GM12872 (cell line): ENCODE data around the gene CRIP3.

ENCODE experiments used
- TF ChIP-seq, protein P1 (sequence below): IDR thresholded peaks from 3 replicates; pipeline ENCODE4 v1.5.1; 2011; ENCODE audit warnings: low read depth, mild to moderate bottlenecking, low read length, moderate library complexity; ENCODE audit not compliant: insufficient read depth

CRIP3 gene

DNA sequence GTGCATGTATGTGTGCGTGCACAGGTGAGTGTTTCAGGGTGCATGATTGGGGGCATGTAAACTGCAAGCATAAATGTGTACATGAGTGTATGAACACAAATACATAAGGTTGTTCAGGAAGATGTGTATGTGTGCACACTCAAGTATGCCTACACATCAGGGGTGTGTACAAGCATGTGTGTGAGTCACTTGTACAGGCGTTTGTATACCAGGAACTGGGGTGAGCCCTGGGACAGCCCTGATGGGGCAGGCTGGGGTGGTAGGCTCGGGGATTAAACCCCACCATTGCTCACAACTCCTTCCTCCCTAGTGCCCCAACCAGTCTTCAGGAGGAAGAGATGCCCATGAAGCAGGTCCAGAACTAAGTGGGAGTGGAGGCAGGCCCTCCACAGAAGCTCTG, 4.3 kb downstream of the CRIP3 start:
- TF ChIP-seq, protein P1, sequence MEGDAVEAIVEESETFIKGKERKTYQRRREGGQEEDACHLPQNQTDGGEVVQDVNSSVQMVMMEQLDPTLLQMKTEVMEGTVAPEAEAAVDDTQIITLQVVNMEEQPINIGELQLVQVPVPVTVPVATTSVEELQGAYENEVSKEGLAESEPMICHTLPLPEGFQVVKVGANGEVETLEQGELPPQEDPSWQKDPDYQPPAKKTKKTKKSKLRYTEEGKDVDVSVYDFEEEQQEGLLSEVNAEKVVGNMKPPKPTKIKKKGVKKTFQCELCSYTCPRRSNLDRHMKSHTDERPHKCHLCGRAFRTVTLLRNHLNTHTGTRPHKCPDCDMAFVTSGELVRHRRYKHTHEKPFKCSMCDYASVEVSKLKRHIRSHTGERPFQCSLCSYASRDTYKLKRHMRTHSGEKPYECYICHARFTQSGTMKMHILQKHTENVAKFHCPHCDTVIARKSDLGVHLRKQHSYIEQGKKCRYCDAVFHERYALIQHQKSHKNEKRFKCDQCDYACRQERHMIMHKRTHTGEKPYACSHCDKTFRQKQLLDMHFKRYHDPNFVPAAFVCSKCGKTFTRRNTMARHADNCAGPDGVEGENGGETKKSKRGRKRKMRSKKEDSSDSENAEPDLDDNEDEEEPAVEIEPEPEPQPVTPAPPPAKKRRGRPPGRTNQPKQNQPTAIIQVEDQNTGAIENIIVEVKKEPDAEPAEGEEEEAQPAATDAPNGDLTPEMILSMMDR = no peak

DNA sequence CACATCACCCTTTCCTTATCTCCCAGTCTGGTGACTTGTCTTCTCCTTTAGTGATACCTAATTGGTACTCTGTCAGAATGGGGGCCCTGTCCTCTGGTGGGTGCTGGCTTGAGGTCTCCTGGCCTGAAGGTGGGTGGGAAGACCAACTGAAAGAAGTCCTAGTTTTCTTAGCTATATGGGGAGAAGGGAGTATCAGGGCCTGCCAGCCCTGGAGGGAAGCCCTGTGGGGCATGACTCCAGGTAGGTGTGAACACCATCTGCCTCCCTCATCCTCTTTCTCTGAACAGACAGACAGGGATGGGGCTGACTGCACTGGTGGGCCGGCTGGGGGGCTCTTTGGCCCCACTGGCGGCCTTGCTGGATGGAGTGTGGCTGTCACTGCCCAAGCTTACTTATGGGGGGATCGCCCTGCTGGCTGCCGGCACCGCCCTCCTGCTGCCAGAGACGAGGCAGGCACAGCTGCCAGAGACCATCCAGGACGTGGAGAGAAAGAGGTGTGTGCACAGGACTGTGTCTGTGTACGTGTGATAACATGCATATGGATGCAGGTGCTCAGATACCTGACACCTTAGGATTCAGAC, 4.8 kb downstream of the CRIP3 start:
- TF ChIP-seq, protein P1 = no peak

DNA sequence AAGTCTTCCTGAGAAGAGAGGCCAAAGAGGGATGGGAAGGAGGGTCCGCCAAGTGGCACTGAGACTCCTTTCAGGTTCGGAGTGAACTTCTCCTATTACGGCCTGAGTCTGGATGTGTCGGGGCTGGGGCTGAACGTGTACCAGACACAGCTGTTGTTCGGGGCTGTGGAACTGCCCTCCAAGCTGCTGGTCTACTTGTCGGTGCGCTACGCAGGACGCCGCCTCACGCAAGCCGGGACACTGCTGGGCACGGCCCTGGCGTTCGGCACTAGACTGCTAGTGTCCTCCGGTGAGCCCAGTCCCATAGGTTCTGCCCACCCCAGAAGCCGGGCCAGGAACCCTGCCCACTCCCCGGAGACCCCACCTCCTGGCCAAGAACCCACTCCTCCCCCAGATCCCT, 6.5 kb downstream of the CRIP3 start:
- TF ChIP-seq, protein P1 = no peak

DNA sequence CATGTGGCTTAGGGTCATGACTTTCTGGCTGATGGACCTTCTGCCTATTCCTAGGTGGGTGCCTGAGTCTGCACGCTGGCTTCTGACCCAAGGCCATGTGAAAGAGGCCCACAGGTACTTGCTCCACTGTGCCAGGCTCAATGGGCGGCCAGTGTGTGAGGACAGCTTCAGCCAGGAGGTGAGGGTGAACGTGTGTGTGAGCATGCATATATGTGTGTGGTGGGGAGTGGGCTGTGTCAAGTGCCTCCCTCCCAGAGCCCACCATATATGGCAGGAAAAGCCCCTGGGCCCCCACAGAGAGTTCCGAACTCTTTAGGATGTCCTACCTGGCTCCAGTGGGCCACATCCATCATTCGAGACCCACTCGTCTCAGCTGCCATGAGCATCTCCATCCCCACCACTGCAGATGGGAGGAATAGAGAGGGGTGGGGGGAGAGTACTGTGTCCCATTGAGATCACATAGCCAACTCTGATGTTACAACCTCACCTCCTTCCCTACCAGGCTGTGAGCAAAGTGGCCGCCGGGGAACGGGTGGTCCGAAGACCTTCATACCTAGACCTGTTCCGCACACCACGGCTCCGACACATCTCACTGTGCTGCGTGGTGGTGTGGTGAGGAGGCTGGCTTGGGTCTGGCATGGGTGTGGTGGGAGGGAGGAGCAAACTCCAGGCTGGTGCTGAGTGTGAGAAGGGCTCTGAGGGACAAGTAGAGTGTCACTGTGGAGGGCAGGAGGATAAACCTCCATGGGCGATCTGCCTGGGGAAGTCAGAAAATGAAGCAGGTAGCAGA, 7.3 kb downstream of the CRIP3 start:
- TF ChIP-seq, protein P1 = no peak

DNA sequence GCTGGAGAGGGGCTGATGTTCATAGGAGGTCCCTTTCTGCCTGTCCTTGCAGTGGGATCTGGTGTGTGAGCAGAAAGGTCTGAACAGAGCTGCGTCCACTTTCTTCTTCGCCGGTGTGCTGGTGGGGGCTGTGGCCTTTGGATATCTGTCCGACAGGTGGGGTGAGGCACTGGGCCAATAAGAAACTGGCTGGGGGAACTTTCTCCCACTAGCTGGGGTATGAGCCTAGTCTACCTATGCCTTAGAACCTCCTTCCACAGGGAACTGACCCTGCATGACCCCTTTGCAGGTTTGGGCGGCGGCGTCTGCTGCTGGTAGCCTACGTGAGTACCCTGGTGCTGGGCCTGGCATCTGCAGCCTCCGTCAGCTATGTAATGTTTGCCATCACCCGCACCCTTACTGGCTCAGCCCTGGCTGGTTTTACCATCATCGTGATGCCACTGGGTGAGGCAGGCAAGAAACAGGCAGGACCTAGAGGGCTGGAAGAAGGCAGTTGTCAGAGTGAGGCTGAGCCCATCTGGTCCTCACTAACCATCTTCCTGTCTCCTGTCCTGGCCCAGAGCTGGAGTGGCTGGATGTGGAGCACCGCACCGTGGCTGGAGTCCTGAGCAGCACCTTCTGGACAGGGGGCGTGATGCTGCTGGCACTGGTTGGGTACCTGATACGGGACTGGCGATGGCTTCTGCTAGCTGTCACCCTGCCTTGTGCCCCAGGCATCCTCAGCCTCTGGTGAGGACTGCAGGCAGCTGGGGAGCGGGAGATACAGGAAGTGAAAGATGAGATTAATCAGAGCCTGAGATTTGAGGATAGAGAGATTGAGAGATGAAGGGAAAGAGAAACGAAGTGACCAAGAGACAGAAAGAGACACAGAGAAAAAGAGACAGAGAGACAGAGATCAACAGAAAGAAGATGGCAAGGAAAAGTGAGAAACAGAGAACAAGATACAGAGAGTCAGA, 9.0 kb downstream of the CRIP3 start:
- TF ChIP-seq, protein P1 = no peak

DNA sequence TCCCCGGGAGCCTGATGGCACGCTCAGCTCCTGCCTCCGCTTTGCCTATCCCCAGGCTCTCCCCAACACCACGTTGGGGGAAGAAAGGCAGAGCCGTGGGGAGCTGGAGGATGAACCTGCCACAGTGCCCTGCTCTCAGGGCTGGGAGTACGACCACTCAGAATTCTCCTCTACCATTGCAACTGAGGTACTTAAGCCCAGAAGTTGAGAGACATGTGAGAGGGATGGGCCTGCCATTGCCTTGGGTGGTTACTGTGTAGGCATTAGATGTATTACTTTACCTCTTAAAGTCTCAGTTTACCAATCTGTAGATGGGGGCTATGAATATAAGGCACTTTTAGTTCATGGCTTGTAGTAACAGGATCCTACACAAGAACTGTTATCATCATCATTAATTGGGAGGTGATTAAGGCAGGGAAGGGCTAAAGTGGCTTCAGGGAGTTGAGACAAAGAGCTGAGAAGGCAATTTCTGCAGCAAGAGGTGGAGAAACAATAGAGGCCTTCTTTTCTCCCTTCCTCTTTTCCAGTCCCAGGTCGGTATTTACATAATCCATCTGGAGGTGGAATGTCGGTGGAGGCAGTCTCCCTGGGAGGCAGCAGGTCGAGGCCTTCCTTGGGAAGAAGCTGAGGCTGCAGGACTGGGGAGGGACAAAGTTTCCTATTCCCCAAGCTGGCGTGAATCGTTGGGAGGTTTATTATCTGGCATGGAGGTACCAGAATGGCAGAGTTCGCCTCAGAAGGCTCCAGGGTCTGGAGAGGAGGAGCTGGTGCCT, 9.9 kb downstream of the CRIP3 start:
- TF ChIP-seq, protein P1 = no peak
